H9 (cell line): ENCODE data around the gene FCRL2. TPM values are rescaled to one million over a fixed set of nuclear protein-coding genes. Genes with fewer than 3 reads are reported as not detected.

Source experiments
- DNase-seq: peaks from one replicate; pipeline ENCODE4 v3.0.0-alpha.2; 2017
- H2AFZ ChIP-seq: one replicate; pipeline ENCODE4 v1.6.1; 2013; ENCODE audit warnings: mild to moderate bottlenecking, low read length, control low read depth, moderate library complexity
- H2AK5ac ChIP-seq: 2 replicates; pipeline ENCODE4 v1.6.1; 2013; ENCODE audit warnings: low read length, control low read depth, mixed read lengths; ENCODE audit not compliant: insufficient read length
- H2BK120ac ChIP-seq: one replicate; pipeline ENCODE4 v1.6.1; 2013; ENCODE audit warnings: low read depth, mild to moderate bottlenecking, low read length, control low read depth, inconsistent platforms; ENCODE audit not compliant: poor library complexity, severe bottlenecking
- H2BK12ac ChIP-seq: 2 replicates; pipeline ENCODE4 v1.6.1; 2013; ENCODE audit warnings: low read length, control low read depth, mixed read lengths, low read depth; ENCODE audit not compliant: insufficient read length
- H2BK15ac ChIP-seq: 2 replicates; pipeline ENCODE4 v1.6.1; 2013; ENCODE audit warnings: low read depth, low read length, control low read depth
- H2BK20ac ChIP-seq: one replicate; pipeline ENCODE4 v1.6.1; 2013; ENCODE audit warnings: low read depth, mild to moderate bottlenecking, low read length, control low read depth, inconsistent platforms; ENCODE audit not compliant: poor library complexity, severe bottlenecking
- H2BK5ac ChIP-seq: 2 replicates; pipeline ENCODE4 v1.6.1; 2013; ENCODE audit warnings: low read length, control low read depth, mixed read lengths; ENCODE audit not compliant: insufficient read length
- H3K14ac ChIP-seq: 2 replicates; pipeline ENCODE4 v1.6.1; 2013; ENCODE audit warnings: low read length, control low read depth; ENCODE audit not compliant: insufficient read depth
- H3K18ac ChIP-seq: 2 replicates; pipeline ENCODE4 v1.6.1; 2013; ENCODE audit warnings: low read depth, mild to moderate bottlenecking, mixed read lengths, low read length, control low read depth; ENCODE audit not compliant: insufficient read length
- H3K23ac ChIP-seq: 2 replicates; pipeline ENCODE4 v1.6.1; 2013; ENCODE audit warnings: low read length, control low read depth, mixed read lengths, low read depth; ENCODE audit not compliant: insufficient read length
- H3K23me2 ChIP-seq: 2 replicates; pipeline ENCODE4 v1.6.1; 2013; ENCODE audit warnings: low read depth, mild to moderate bottlenecking, mixed read lengths, low read length, control low read depth; ENCODE audit not compliant: insufficient read length, poor library complexity, severe bottlenecking
- H3K27ac ChIP-seq: 2 replicates; pipeline ENCODE4 v1.5.1; 2013; ENCODE audit warnings: low read length, control low read depth, mixed read lengths, low read depth; ENCODE audit not compliant: insufficient read length
- H3K27me3 ChIP-seq: 2 replicates; pipeline ENCODE4 v1.6.1; 2013; ENCODE audit warnings: low read length, control low read depth, inconsistent platforms; ENCODE audit not compliant: insufficient read depth
- H3K4ac ChIP-seq: 2 replicates; pipeline ENCODE4 v1.6.1; 2013; ENCODE audit warnings: low read depth, mild to moderate bottlenecking, control low read depth, inconsistent platforms, low read length, moderate library complexity
- H3K4me1 ChIP-seq: 2 replicates; pipeline ENCODE4 v1.6.1; 2013; ENCODE audit warnings: low read length, control low read depth, inconsistent platforms; ENCODE audit not compliant: insufficient read depth
- H3K4me2 ChIP-seq: 2 replicates; pipeline ENCODE4 v1.6.1; 2013; ENCODE audit warnings: low read length, control low read depth, mixed read lengths; ENCODE audit not compliant: insufficient read length, insufficient read depth
- H3K56ac ChIP-seq: 2 replicates; pipeline ENCODE4 v1.6.1; 2013; ENCODE audit warnings: low read depth, mild to moderate bottlenecking, mixed read lengths, low read length, control low read depth; ENCODE audit not compliant: insufficient read length
- H3K79me1 ChIP-seq: 2 replicates; pipeline ENCODE4 v1.6.1; 2013; ENCODE audit warnings: low read depth, mild to moderate bottlenecking, moderate library complexity, low read length, control low read depth, inconsistent platforms; ENCODE audit not compliant: insufficient read depth, poor library complexity, severe bottlenecking
- H3K79me2 ChIP-seq: 2 replicates; pipeline ENCODE4 v1.6.1; 2013; ENCODE audit warnings: low read length, control low read depth, inconsistent platforms; ENCODE audit not compliant: insufficient read depth
- H3K9ac ChIP-seq: 2 replicates; pipeline ENCODE4 v1.6.1; 2013; ENCODE audit warnings: low read length, control low read depth, mixed read lengths; ENCODE audit not compliant: insufficient read length; ENCODE audit errors: extremely low read depth
- H3K9me3 ChIP-seq: one replicate; pipeline ENCODE4 v1.6.1; 2013; ENCODE audit warnings: low read depth, low read length, inconsistent platforms; ENCODE audit not compliant: control insufficient read depth
- H3T11ph ChIP-seq: one replicate; pipeline ENCODE4 v1.6.1; 2013; ENCODE audit warnings: mild to moderate bottlenecking, low read length, control low read depth, inconsistent platforms
- H4K20me1 ChIP-seq: one replicate; pipeline ENCODE4 v1.6.1; 2013; ENCODE audit not compliant: control insufficient read depth, insufficient read length, insufficient read depth
- H4K5ac ChIP-seq: 2 replicates; pipeline ENCODE4 v1.6.1; 2013; ENCODE audit warnings: low read depth, mild to moderate bottlenecking, mixed read lengths, low read length, control low read depth; ENCODE audit not compliant: insufficient read length
- H4K8ac ChIP-seq: replicated peaks from 2 replicates; pipeline ENCODE4 v1.6.1; 2013; ENCODE audit warnings: low read length, control low read depth, mixed read lengths, low read depth; ENCODE audit not compliant: insufficient read length
- H4K91ac ChIP-seq: 2 replicates; pipeline ENCODE4 v1.6.1; 2013; ENCODE audit warnings: low read depth, mild to moderate bottlenecking, moderate library complexity, mixed read lengths, low read length, control low read depth; ENCODE audit not compliant: insufficient read length
- H3K27ac Mint-ChIP-seq, 3 experiments: 2 replicates in 2 of 3; 3 replicates in 1 of 3; pipeline ENCODE4 v1.8.0; 2020 to 2021; ENCODE audit warnings: mixed read lengths in 3 of 3, mild to moderate bottlenecking in 1 of 3, moderate library complexity in 1 of 3
- H3K27me3 Mint-ChIP-seq: 2 replicates; pipeline ENCODE4 v1.8.0; 2021; ENCODE audit warnings: low read depth, mild to moderate bottlenecking, moderate library complexity, mixed read lengths
- H3K36me3 Mint-ChIP-seq, 3 experiments: 2 replicates in 2 of 3; 3 replicates in 1 of 3; pipeline ENCODE4 v1.8.0; 2020 to 2021; ENCODE audit warnings: low read depth in 3 of 3, mixed read lengths in 3 of 3; ENCODE audit not compliant: insufficient read depth in 1 of 3
- H3K4me1 Mint-ChIP-seq, 2 experiments: 2 replicates each; pipeline ENCODE4 v1.8.0; 2020; ENCODE audit warnings: mixed read lengths in 2 of 2
- H3K4me3 Mint-ChIP-seq, 2 experiments: 2 replicates in 1 of 2; 3 replicates in 1 of 2; pipeline ENCODE4 v1.8.0; 2020 to 2021; ENCODE audit warnings: mild to moderate bottlenecking in 2 of 2, mixed read lengths in 2 of 2, moderate library complexity in 1 of 2
- H3K9me3 Mint-ChIP-seq, 2 experiments: 2 replicates in 1 of 2; 3 replicates in 1 of 2; pipeline ENCODE4 v1.8.0; 2020; ENCODE audit warnings: mild to moderate bottlenecking in 2 of 2, mixed read lengths in 2 of 2, moderate library complexity in 1 of 2
- total RNA-seq: library from RNA; stranded (reverse); gene quantifications from 2 replicates; pipeline ENCODE4 v1.2.1, GENCODE V29; 2021
- TF ChIP-seq, protein P1 (sequence below): fragments of 200-600 bp; sonication (generic); conservative IDR thresholded peaks from 3 replicates; pipeline ENCODE4 v1.8.0; 2021; ENCODE audit warnings: antibody characterized with exemption, mild to moderate bottlenecking

FCRL2 gene
- total RNA-seq, 1 experiment from 2014 or later, result not detected

DNA sequence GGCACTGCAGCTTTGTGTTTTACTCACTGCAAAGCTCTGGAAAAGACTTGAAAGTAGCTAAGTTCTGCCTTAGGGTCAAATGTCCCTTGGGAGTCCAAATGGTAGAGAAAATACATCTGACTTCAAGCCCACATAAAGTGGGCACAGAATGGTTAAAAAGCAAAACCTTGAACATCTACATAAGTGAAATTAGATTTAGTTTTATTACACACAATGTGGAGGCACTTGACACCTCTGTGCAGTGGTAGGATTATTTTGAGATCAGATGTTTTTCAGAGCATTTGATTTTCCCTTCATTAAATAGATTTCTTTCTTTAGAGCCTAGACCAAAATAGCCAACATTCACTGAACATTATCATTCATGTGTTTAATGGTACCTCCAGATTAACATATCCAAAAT is 65.1 kb downstream of the FCRL2 start:
- Histone ChIP-seq H3K18ac (no peak overlapping the region), H3K56ac (no peak overlapping the region)
- no peaks in the 10 kb centered on the region for H3K9me3 Mint-ChIP-seq

More for the DNA sequence above, 65.1 kb downstream of the FCRL2 start:
- Histone ChIP-seq H3K9ac (no peak overlapping the region), H2BK12ac (no peak overlapping the region), H3K23me2 (no peaks in the 10 kb centered on the region), H2BK120ac (no peak overlapping the region), H2BK5ac (no peak overlapping the region), H3K79me1 (no peaks in the 10 kb centered on the region), H3K4me1 (no peaks in the 10 kb centered on the region), H3T11ph (no peak overlapping the region), H3K9me3 (no peaks in the 10 kb centered on the region), H2BK20ac (no peak overlapping the region), H2AFZ (no peak overlapping the region), H3K14ac (no peak overlapping the region), H3K4ac (no peak overlapping the region), H3K23ac (no peak overlapping the region), H4K5ac (no peak overlapping the region), H3K4me2 (no peak overlapping the region), H4K8ac (no peak overlapping the region), H2BK15ac (no peak overlapping the region), H4K91ac (no peak overlapping the region), H3K27ac (no peak overlapping the region), H3K79me2 (no peaks in the 10 kb centered on the region), H2AK5ac (no peak overlapping the region), H3K27me3 (no peaks in the 10 kb centered on the region), H4K20me1 (no peaks in the 10 kb centered on the region)
- no peak for DNase-seq
- no peak overlapping the region for H3K27ac Mint-ChIP-seq
- H3K36me3 Mint-ChIP-seq, result no peaks in the 10 kb centered on the region
- TF ChIP-seq, protein P1, sequence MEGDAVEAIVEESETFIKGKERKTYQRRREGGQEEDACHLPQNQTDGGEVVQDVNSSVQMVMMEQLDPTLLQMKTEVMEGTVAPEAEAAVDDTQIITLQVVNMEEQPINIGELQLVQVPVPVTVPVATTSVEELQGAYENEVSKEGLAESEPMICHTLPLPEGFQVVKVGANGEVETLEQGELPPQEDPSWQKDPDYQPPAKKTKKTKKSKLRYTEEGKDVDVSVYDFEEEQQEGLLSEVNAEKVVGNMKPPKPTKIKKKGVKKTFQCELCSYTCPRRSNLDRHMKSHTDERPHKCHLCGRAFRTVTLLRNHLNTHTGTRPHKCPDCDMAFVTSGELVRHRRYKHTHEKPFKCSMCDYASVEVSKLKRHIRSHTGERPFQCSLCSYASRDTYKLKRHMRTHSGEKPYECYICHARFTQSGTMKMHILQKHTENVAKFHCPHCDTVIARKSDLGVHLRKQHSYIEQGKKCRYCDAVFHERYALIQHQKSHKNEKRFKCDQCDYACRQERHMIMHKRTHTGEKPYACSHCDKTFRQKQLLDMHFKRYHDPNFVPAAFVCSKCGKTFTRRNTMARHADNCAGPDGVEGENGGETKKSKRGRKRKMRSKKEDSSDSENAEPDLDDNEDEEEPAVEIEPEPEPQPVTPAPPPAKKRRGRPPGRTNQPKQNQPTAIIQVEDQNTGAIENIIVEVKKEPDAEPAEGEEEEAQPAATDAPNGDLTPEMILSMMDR, result no peak
- peaks cover 4% of the 10 kb centered on the region for H3K27me3 Mint-ChIP-seq
- no peak overlapping the region for H3K4me3 Mint-ChIP-seq
- H3K4me1 Mint-ChIP-seq, result no peaks in the 10 kb centered on the region
